ENCODE data around the gene ICOS.

DNA sequence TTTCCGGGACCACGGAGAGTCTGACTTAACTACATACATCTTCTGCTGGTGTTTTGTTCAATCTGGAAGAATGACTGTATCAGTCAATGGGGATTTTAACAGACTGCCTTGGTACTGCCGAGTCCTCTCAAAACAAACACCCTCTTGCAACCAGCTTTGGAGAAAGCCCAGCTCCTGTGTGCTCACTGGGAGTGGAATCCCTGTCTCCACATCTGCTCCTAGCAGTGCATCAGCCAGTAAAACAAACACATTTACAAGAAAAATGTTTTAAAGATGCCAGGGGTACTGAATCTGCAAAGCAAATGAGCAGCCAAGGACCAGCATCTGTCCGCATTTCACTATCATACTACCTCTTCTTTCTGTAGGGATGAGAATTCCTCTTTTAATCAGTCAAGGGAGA, 23.1 kb downstream of the ICOS start:
- TF ChIP-seq, protein P1, sequence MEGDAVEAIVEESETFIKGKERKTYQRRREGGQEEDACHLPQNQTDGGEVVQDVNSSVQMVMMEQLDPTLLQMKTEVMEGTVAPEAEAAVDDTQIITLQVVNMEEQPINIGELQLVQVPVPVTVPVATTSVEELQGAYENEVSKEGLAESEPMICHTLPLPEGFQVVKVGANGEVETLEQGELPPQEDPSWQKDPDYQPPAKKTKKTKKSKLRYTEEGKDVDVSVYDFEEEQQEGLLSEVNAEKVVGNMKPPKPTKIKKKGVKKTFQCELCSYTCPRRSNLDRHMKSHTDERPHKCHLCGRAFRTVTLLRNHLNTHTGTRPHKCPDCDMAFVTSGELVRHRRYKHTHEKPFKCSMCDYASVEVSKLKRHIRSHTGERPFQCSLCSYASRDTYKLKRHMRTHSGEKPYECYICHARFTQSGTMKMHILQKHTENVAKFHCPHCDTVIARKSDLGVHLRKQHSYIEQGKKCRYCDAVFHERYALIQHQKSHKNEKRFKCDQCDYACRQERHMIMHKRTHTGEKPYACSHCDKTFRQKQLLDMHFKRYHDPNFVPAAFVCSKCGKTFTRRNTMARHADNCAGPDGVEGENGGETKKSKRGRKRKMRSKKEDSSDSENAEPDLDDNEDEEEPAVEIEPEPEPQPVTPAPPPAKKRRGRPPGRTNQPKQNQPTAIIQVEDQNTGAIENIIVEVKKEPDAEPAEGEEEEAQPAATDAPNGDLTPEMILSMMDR (IDR thresholded peaks at IDR 0.05; ENCODE audit: insufficient read depth, low read length, poor library complexity, severe bottlenecking) = no peak
- no peak for TF ChIP-seq EZH2phosphoT487 (conservative IDR thresholded peaks at IDR 0.05; ENCODE audit: low read length)

All from SU-DHL-6 (cell line).